Mucosa of stomach (tissue), 1 donor: ENCODE data around the gene PFKP.

ENCODE experiments used
- H3K27me3 ChIP-seq: one replicate; pipeline ENCODE4 v1.7.0; 2013; ENCODE audit warnings: mild to moderate bottlenecking, low read length; ENCODE audit not compliant: control insufficient read depth, insufficient read depth
- H3K36me3 ChIP-seq: one replicate; pipeline ENCODE4 v1.7.0; 2013; ENCODE audit warnings: low read length; ENCODE audit not compliant: control insufficient read depth, insufficient read depth
- H3K4me1 ChIP-seq: one replicate; pipeline ENCODE4 v1.7.0; 2013; ENCODE audit warnings: mild to moderate bottlenecking, low read length; ENCODE audit not compliant: control insufficient read depth, insufficient read depth
- H3K4me3 ChIP-seq: one replicate; pipeline ENCODE4 v1.7.0; 2013; ENCODE audit warnings: low read length
- H3K9ac ChIP-seq: one replicate; pipeline ENCODE4 v1.7.0; 2013; ENCODE audit warnings: mild to moderate bottlenecking, low read length, moderate library complexity
- H3K9me3 ChIP-seq: one replicate; pipeline ENCODE4 v1.7.0; 2013; ENCODE audit warnings: mild to moderate bottlenecking, low read length, moderate library complexity; ENCODE audit not compliant: control insufficient read depth
- donor health status: Pancreatic carcinoma.

PFKP gene

DNA sequence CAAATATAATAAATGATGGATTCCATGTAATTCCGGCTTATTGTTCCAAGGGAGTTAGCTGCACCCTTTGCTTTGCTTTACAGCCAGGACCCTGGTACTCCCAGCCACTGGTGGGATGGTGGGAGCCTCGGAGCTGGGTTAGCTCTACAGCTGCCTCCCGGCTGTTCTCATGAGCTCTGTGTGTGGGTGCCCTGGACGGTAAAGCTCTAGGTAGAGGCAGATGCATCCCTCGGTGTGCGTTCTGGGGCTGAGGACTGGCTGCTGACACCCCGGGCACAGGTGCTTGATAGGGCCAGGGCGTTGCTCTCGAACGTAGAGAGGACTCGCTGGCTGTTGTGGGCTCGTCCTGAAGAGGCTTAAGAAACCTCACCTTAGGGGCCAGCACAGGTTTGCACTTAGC is 50.1 kb downstream of the PFKP start:
- no peak overlapping the region for H3K4me3 ChIP-seq
- H3K27me3 ChIP-seq: no peaks in the 10 kb centered on the region
- H3K9ac ChIP-seq: no peak overlapping the region
- no peaks in the 10 kb centered on the region for H3K9me3 ChIP-seq
- peaks cover 4% of the 10 kb centered on the region for H3K4me1 ChIP-seq
- H3K36me3 ChIP-seq: peaks cover 3% of the 10 kb centered on the region

- H3K4me1 ChIP-seq: peaks cover 4% of the 10 kb centered on the region
- no peak overlapping the region for H3K4me3 ChIP-seq
- no peaks in the 10 kb centered on the region for H3K27me3 ChIP-seq
- H3K9ac ChIP-seq: no peak overlapping the region
- H3K9me3 ChIP-seq: no peaks in the 10 kb centered on the region
- H3K36me3 ChIP-seq: no peaks in the 10 kb centered on the region
These were observed 51.3 kb downstream of the PFKP start for GRCh38 chr10:3118641-3119091.

DNA sequence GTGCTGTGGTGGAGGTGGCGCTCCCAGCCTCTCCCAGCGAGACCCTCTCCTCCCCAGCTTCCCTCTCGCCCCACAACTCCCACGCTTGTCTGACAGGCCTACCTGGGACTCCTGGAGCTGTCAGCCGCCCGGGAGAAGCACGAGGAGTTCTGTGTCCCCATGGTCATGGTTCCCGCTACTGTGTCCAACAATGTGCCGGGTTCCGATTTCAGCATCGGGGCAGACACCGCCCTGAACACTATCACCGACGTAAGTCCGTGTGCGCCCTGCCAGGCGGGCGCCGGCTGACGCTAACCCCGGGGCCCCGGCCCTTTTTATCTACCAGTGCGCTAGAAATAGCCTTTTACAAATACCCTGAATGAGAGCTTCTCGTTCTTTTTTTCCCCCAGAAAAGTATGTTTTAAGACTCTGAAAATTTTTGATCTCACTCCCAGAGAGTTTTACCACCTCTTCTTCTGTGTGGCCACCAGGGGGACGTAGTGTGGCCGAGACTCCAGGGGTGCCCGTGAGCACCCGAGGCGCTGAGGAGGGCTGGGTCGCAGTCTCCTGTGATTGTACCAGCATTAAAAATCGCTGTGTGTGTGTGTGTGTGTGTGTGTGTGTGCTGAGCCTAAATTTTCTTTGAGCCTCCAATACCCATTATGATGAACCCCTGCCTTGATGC is 52.6 kb downstream of the PFKP start:
- H3K9ac ChIP-seq: no peak overlapping the region
- no peaks in the 10 kb centered on the region for H3K36me3 ChIP-seq
- no peak overlapping the region for H3K4me3 ChIP-seq
- no peaks in the 10 kb centered on the region for H3K9me3 ChIP-seq
- peaks cover 4% of the 10 kb centered on the region for H3K4me1 ChIP-seq
- no peaks in the 10 kb centered on the region for H3K27me3 ChIP-seq

DNA sequence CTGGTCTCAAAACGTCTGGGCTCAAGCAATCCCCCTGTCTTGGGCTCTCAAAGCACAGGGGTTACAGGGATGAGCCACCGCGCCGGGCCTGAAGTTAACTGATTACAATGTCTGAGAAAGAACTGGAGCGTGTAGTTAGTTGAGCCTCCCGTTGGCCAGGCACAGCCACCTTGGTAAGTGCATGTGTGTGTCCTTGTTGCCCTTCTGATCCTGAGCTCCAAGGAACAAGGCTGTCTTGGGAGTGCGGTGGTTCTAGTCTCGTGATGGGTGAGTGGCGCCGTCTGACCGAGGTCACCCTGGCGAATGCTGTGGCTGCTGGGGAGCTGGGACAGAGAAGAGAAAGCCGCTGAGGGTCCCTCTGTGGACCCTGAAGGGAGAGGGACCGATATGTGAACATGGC is 54.7 kb downstream of the PFKP start:
- no peak overlapping the region for H3K9ac ChIP-seq
- no peaks in the 10 kb centered on the region for H3K27me3 ChIP-seq
- H3K4me1 ChIP-seq: peaks cover 12% of the 10 kb centered on the region
- no peaks in the 10 kb centered on the region for H3K36me3 ChIP-seq
- no peaks in the 10 kb centered on the region for H3K9me3 ChIP-seq
- no peak overlapping the region for H3K4me3 ChIP-seq

DNA sequence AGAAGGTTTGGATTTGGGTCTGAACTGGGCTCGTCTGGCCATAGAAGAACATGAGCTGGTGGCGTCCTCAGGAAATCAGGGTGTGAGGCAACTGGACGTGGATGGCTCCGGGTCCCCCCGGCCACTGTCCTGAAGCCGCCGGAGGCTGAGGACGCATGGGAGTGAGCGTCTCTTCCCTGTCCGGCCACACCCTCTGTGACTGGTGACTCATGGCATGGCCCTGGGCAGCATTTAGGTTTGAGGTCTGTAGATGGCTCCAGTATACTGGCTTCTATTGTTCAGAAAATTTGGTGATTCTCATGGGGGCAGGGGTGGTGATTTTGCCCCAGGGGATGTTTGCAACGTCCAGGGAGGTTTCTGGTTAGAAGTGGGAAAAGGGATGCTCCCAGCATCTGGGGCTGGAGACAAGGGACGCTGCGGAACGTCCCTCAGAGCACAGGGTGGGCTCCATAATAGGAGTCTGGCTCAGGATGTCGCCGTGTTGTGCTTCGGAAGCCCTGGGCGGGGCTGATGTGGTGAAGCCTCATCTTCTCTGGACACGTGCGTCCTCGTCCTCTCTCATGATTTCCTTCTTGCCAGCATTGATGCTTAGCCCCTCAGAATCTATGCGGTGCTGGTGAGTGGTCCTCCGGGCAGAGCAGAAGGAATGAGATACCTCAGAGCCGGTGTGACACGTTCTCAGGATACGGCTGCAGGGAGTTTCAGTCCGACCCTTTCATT is 55.3 kb downstream of the PFKP start:
- Histone ChIP-seq H3K27me3 (no peaks in the 10 kb centered on the region), H3K4me1 (peaks cover 19% of the 10 kb centered on the region), H3K4me3 (no peak overlapping the region), H3K9ac (no peak overlapping the region), H3K9me3 (no peaks in the 10 kb centered on the region), H3K36me3 (no peaks in the 10 kb centered on the region)

DNA sequence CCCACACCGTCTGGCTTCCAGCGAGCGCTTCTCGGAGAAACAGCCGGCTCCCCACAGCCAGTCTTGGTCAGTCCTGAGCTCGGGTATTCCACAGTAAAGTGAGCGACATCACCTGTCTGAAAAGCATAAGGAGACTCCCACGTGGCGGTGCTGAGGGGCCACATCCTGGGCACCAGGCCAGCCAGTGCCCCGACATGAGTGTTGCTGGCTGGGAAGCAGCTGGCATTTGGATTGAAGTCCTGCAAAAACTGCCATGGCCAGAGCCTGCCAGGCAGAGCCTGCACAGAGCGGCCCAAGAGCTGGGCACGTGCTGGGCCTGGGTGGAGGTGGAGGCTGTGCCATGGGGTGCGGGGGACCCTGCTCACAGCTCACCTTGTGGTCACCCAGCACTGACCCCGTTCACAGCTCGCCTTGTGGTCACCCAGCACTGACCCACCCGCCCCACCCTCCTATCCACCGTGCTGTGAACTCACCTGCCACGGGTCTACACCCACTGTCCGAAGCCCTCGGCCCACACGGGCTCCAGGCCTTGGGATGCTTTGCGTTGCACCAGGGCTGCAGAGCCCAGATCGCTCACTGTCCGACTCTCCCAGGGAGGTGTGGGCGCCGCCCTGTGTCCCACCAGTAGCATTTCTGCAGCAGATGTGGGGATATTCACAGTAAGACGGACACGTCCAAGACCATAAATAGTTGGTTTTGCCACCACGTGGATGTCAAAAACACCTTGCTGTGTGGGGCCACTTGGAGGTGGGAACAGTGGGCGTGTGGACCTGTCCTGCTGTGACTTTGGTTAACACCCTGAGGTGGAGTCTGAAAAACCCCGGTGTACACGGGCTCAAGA is 56.4 kb downstream of the PFKP start:
- Histone ChIP-seq H3K27me3 (no peaks in the 10 kb centered on the region), H3K9ac (no peak overlapping the region), H3K4me3 (no peak overlapping the region), H3K9me3 (no peaks in the 10 kb centered on the region), H3K4me1 (peaks cover 18% of the 10 kb centered on the region), H3K36me3 (no peaks in the 10 kb centered on the region)

GRCh38 chr10:3124412-3125175 is 57.2 kb downstream of the PFKP start:
- no peaks in the 10 kb centered on the region for H3K36me3 ChIP-seq

GRCh38 chr10:3125527-3126170 is 58.3 kb downstream of the PFKP start:
- Histone ChIP-seq H3K27me3 (no peaks in the 10 kb centered on the region), H3K9ac (no peak overlapping the region), H3K9me3 (no peaks in the 10 kb centered on the region), H3K4me1 (peaks cover 15% of the 10 kb centered on the region), H3K36me3 (no peaks in the 10 kb centered on the region), H3K4me3 (no peak overlapping the region)

More at GRCh38 chr10:3124412-3125175, 57.2 kb downstream of the PFKP start:
- Histone ChIP-seq H3K4me1 (peaks cover 15% of the 10 kb centered on the region), H3K9ac (no peak overlapping the region), H3K9me3 (no peaks in the 10 kb centered on the region), H3K27me3 (no peaks in the 10 kb centered on the region), H3K4me3 (no peak overlapping the region)

DNA sequence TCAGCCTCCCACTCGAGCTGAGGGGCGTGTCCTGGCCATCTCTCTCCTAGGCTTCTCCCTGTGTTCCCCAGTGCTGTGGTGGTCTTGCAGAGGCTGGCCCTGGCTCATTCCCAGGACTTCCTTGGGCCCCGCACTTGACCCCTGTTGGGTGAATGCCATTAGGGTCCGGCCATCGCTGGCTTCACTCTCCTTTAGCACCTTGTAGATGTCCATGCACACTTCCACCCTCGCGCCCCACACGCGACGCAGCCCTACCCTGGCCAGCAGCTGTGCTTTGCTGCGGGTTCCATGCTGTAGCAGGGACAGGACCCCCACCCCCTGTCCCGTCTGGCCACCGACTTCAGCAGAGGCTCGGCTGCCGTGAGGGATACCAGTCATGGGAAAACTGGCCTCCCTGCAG is 58.9 kb downstream of the PFKP start:
- Histone ChIP-seq H3K9ac (no peak overlapping the region), H3K4me3 (no peak overlapping the region), H3K27me3 (no peaks in the 10 kb centered on the region), H3K9me3 (no peaks in the 10 kb centered on the region), H3K36me3 (no peaks in the 10 kb centered on the region), H3K4me1 (peaks cover 15% of the 10 kb centered on the region)

DNA sequence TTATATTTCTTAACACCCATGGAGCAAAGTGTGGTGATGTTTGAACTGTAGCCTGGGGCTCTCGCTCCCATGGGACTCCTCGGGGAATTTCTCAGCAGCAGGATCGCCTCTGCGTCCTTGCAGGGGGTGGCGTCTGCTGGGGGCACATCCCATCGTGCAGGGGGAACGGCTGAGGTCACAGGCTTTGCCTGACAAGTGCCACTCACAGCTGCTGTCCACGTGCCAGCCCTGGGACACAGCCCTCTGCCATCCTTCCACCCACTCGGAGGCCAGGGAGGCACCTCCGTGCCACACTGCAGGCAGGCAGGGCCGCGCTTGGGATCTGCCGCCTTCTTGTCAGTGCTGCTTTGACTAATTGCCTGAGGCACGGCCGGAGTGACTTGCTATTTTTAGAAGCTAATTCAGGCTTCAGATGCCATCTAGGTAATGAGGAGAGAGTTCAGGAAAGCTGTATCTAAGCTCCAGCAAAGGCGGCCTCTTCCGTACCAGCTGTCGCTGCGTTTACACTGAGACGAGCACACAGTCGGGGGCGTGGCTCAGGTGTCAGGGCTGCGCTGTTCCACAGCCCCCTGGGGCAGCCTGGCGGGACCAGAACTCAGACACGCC is 59.5 kb downstream of the PFKP start:
- Histone ChIP-seq H3K4me3 (no peak overlapping the region), H3K9me3 (no peaks in the 10 kb centered on the region), H3K4me1 (peaks cover 15% of the 10 kb centered on the region), H3K36me3 (no peaks in the 10 kb centered on the region), H3K27me3 (no peaks in the 10 kb centered on the region), H3K9ac (no peak overlapping the region)

DNA sequence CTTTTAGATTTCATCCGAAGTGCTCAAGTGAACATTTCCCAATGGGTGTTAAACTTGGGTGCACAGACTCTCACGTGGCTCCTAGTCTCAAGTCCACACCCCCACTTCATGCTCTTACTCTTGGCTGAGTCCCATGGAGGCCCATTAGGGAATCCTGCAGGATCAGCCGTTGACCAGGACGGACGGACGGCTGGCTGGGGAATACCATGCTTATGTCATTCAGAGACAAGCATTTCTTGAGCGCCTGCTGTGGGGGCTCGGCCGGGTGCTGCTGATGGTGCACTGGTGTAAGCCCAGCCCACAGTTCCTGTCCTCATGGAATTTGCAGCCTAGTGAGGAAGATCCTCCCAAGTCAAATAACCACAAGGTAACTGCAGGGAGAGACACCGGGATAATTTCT is 60.6 kb downstream of the PFKP start:
- H3K4me3 ChIP-seq: no peak overlapping the region
- H3K27me3 ChIP-seq: no peaks in the 10 kb centered on the region
- H3K9me3 ChIP-seq: no peaks in the 10 kb centered on the region
- peaks cover 15% of the 10 kb centered on the region for H3K4me1 ChIP-seq
- no peaks in the 10 kb centered on the region for H3K36me3 ChIP-seq
- no peak overlapping the region for H3K9ac ChIP-seq
